ENCODE data around the gene PPIF.

Gene PPIF

DNA sequence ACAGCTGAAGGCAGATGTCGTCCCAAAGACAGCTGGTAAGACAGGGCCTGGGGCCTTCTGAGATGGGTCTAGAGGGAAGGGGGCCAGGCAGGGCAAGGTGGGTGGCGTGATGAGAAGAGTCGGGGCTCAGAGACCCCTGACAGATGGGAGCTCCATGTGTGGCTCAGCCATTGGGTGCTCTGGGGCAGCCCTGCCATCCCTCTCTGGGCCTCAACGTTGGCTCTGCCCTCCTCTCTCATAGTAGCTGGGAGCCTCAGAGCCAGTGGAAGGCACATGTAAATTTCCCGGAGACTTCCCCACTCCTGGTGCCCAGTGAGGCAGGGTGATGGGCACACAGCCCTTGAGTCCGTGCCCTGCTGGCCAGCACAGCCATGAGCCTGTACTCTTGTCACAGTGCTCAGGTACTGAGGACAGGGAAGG is 1.8 kb downstream of the PPIF start:
- no peak for DNase-seq (ENCODE audit: low read depth)

GRCh38 chr10:79349766-79350406 is 2.6 kb downstream of the PPIF start:
- DNase-seq (ENCODE audit: low read depth), result no peak

- DNase-seq (ENCODE audit: low read depth), result no peak
Observed at GRCh38 chr10:79350407-79351154, 3.3 kb downstream of the PPIF start.

- no peak for DNase-seq (ENCODE audit: low read depth)
Observed at GRCh38 chr10:79351332-79351731, 4.1 kb downstream of the PPIF start.

DNA sequence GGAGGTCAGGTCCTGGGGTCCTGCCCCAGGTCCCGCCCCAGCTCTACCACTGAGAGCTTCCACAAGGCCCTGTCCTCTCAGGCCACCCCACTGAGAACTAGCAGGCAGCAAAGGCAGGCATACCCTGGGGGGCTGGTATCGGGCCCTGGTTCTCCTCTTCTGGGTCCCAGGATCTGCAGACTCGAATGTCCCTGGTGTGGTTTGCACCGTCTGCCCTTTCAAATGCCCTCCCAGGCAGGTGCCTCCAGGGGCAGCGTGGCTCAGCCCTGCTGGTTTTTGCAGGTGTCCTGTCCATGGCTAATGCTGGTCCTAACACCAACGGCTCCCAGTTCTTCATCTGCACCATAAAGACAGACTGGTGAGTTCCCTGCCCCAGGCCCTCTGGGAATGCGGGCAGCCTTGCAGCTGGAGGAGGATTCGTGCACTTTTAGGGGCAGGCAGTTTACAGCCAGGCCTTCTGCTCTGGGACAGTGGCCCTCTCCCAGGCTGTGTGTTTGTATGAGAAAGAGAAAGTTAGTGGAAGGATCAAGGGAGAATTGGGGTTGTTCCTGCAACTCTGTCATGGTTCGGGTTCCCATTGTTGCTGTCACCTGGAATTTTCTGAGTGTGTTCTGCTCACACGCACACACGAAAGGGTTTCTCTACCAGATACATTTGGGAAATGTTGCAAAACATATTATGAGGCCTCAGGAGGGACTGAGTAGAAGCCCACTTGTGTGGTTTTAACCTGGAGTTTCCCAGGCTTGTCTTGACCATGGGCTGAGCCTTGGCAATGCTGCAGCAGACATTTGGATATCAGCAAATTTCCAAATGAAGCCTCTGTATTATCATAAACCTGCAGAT is 5.0 kb downstream of the PPIF start:
- no peak for DNase-seq (ENCODE audit: low read depth)

- no peak for DNase-seq (ENCODE audit: low read depth)
Observed at GRCh38 chr10:79353000-79353406, 5.7 kb downstream of the PPIF start.

DNA sequence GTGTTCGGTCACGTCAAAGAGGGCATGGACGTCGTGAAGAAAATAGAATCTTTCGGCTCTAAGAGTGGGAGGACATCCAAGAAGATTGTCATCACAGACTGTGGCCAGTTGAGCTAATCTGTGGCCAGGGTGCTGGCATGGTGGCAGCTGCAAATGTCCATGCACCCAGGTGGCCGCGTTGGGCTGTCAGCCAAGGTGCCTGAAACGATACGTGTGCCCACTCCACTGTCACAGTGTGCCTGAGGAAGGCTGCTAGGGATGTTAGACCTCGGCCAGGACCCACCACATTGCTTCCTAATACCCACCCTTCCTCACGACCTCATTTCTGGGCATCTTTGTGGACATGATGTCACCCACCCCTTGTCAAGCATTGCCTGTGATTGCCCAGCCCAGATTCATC is 6.5 kb downstream of the PPIF start:
- no peak for DNase-seq (ENCODE audit: low read depth)

DNA sequence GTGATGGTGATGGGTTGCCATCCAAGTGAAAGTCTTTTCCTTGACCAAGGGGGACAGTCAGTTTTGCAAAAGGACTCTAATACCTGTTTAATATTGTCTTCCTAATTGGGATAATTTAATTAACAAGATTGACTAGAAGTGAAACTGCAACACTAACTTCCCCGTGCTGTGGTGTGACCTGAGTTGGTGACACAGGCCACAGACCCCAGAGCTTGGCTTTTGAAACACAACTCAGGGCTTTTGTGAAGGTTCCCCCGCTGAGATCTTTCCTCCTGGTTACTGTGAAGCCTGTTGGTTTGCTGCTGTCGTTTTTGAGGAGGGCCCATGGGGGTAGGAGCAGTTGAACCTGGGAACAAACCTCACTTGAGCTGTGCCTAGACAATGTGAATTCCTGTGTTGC is 6.9 kb downstream of the PPIF start:
- no peak for DNase-seq (ENCODE audit: low read depth)

DNA sequence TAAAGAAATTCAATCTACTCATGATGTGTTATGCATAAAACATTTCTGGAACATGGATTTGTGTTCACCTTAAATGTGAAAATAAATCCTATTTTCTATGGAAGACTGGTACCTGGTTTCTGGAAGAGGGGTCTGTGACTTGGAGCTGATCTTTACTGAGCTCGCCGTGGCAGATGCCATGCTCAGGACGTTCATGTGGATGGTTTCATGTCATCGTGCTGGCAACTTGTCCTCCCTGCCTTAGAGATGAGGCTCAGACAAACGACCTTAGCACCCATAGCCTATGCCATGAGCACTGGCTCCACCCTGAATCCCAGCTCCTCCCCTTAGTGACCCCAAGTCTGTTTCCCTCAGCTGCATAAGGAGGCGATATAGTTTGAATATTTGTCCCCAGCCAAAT is 7.3 kb downstream of the PPIF start:
- DNase-seq (ENCODE audit: low read depth), result no peak

- DNase-seq (ENCODE audit: low read depth), result no peak
Observed at GRCh38 chr10:79355420-79356017, 8.2 kb downstream of the PPIF start.

DNA sequence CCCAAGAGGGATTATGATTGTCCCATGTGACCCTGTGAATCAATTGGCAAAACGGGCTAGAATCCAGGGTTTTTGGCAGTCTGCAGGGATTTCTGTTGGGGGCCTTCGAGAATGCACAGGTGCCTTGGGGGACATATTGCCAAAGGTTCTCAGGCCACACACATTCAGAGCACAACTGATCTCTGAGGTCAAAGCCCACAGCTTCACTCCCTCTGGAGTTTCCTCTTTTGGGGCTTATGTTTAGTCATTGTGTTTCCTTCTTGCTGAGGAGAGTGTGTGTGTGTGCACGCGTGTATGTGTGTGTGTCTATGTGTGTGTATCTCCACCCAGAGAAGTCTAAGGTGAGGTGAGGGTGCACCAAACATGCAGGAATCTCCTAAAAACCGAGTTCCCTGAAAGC is 8.8 kb downstream of the PPIF start:
- DNase-seq (ENCODE audit: low read depth), result no peak

GRCh38 chr10:79357180-79357579 is 9.9 kb downstream of the PPIF start:
- no peak for DNase-seq (ENCODE audit: low read depth)

GRCh38 chr10:79358811-79359210 is 11.5 kb downstream of the PPIF start:
- DNase-seq (ENCODE audit: low read depth), result no peak

GRCh38 chr10:79359816-79360498 is 12.7 kb downstream of the PPIF start:
- no peak for DNase-seq (ENCODE audit: low read depth)

DNA sequence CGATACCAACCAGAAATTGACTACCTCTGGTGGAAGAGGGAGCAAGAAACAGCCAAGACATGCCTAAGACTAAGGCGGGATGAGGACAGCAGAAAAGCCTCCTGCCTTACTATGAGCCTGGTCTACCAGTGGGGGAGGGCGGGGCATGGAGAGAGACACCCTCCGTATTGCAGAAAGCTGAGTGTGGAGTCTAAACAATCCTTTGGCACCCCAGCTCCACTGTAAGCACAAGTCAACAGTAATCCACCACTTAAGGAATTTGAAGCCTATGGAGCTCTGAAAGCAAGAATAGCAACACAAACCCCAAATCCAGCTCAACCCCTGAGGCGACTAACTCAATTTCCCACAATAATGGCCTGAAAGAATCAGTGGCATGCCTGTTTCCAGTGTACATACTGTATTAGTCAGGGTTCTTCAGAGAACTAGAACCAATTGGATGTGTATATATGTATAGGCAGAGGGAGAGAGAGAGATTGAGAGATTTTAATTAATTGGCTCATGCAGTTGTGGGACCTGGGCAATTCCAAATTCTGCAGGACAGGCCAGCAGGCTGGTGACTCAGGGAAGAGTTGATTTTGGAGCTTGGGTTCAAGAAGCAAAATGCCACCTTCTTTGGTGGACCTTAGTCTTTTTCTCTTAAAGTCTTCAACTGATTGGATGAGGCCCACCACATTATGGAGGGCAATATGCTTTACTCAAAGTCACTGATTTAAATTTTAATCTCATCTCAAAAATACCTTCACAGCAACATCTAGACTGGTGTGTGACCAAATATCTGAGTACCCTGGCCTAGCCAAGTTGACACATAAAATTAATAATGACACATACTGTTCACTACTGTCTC is 13.5 kb downstream of the PPIF start:
- no peak for DNase-seq (ENCODE audit: low read depth)

DNA sequence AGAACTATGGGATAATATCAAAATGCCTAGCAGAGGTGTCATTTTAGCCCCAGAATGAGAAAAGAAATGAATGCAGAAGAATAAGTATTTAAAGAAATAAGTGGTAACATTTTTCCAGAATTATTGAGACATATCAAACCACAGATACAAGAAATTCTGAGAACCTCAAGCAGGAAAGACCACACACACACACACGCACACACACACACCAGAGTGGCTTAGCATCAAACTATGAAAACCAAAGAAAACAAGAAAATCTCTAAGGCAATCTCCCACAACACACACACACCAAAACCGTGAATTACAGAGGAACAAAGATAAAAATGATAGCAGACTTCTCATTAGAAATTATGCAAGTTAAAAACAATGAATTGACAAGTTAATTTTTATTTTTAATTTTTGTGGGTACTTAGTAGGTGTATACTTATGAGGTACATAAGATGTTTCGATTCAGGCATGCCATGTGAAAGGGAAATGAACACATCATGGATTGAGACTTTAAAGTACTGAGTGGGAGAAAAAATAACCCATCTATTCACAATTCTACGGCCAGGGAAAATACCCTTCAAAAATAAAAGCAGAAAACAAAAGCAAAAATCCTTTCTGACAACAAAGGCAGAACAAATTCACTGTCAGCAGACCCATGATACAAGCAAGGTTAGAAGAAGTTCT is 14.6 kb downstream of the PPIF start:
- DNase-seq (ENCODE audit: low read depth), result no peak

GRCh38 chr10:79367426-79368189 is 20.3 kb downstream of the PPIF start:
- peak; percentile 64 for DNase-seq (ENCODE audit: low read depth)

DNA sequence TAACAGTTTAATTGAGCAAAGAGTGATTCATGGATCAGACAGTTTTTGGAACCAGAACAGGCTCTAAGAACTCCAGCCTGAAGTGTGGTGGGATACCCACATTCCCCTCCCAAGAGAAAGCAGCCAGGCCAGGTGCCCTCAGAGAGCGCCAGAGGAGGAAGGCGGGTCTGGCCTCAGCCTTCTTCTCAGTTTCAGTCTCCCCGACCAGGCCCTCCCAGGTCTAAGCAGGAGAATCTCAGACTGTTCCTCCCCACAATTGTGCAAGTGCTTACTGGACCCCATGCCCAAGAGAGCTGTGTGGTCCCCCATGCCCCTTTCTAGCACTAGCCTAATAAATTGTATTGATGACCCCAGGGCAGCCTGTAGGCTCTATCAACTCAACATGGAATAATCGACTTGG is 25.6 kb downstream of the PPIF start:
- DNase-seq (ENCODE audit: low read depth), result no peak

DNA sequence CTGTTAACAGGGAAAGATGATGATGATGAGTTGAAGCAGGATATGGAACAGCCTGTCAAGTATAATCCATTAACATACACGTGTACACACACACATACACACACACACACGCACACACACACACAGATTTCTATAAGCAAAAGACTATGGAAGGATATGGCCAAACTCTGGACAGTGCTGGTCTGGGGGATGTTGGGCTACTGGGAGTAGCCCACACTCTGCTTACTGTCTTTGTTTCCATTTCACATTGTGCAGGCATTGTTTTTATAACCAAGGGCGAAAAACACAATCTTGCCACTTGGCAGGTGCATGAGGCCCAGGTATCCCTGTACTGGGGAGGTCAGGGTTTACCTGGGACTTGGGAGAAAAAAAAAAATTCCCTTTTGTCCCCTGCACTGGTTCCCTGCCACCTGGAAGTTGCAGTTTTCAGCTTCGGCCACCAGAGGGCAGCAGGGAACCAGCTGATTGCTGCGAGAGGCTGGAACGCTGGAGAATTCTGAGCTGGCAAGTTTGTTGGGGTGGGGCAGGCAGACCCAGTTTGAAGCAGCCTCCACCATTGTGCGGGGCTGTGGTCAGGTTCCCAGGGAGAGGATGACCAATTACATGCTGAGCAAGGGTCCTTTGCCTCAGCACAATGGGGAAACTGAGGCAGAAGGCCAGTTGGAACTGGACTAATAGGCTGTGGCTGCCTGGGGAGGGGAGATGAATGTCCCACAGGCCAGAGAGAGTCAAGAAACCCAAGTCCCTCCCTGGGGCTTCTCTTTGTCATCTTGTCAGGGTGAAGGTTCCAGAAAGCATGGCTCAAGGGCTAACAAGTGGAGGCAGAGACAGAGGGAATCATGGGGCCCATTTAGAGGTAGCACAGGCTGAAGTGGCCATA is 27.3 kb downstream of the PPIF start:
- DNase-seq (ENCODE audit: low read depth), result peak; percentile 48

Measured in stromal cell of bone marrow (primary cell).